ENCODE results near the gene SLC51A.

DNA sequence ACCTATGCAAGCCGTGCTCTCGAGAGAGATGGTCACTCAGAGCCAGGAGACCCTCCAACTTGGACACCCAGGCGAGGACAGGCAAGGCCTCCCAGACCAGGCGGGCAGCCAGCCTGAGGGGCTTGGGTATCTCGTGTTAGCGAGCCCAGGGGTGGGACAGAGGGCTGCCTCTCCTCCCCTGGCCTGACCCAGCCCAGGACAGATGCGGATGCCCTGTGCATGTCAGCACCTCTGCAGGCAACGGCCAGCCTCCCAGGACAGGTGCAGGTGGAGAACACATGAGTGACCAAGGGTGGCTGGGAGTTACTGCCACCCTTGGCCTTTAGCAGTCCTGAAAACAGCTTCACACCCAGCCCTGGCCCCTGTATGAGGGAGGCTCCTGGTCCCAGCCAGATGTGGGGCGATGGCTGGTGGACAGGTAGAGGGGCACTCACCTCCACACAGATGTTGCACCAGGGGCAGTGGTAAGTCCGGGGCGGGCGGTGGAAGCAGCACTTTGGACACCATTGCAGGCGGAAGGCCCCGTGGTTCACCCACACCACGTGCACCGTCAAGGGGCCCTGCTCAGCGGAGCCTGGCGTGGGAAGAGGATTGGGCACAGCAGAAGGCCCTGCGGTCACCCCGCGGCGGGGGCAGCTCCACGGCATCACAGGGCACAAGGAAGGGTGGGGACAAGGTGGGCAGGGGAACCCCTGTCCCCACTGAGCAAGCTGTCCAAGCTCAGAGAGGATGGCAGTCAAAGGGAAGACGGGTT is 7.2 kb upstream of the SLC51A start:
- TF ChIP-seq, protein P1, sequence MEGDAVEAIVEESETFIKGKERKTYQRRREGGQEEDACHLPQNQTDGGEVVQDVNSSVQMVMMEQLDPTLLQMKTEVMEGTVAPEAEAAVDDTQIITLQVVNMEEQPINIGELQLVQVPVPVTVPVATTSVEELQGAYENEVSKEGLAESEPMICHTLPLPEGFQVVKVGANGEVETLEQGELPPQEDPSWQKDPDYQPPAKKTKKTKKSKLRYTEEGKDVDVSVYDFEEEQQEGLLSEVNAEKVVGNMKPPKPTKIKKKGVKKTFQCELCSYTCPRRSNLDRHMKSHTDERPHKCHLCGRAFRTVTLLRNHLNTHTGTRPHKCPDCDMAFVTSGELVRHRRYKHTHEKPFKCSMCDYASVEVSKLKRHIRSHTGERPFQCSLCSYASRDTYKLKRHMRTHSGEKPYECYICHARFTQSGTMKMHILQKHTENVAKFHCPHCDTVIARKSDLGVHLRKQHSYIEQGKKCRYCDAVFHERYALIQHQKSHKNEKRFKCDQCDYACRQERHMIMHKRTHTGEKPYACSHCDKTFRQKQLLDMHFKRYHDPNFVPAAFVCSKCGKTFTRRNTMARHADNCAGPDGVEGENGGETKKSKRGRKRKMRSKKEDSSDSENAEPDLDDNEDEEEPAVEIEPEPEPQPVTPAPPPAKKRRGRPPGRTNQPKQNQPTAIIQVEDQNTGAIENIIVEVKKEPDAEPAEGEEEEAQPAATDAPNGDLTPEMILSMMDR (IDR thresholded peaks at IDR 0.05; ENCODE audit: low read length): no peak
- TF ChIP-seq EZH2 (IDR thresholded peaks at IDR 0.05; ENCODE audit: borderline replicate concordance, low read length): no peak

All from OCI-LY1 (cell line).